Endodermal cell (in vitro differentiated cells): ENCODE data around the gene SETX. TPM values are rescaled to one million over a fixed set of nuclear protein-coding genes. Genes with fewer than 3 reads are reported as not detected.

ENCODE experiments used
- DNase-seq: peaks from one replicate; pipeline ENCODE4 v3.0.0-alpha.2; 2017
- H3K27ac ChIP-seq: 2 replicates; pipeline ENCODE4 v1.5.1; 2013; ENCODE audit warnings: mild to moderate bottlenecking, low read depth, low read length, moderate library complexity
- H3K27me3 ChIP-seq: 2 replicates; pipeline ENCODE4 v1.6.1; 2013; ENCODE audit warnings: mild to moderate bottlenecking, low read length, moderate library complexity; ENCODE audit not compliant: insufficient read depth, control insufficient read depth, poor library complexity, severe bottlenecking
- H3K36me3 ChIP-seq: 2 replicates; pipeline ENCODE4 v1.7.0; 2013; ENCODE audit warnings: mild to moderate bottlenecking, low read length, moderate library complexity; ENCODE audit not compliant: control insufficient read depth, insufficient read depth
- H3K4me1 ChIP-seq: one replicate; pipeline ENCODE4 v1.7.0; 2013; ENCODE audit warnings: low read length; ENCODE audit not compliant: control insufficient read depth, insufficient read depth
- H3K4me3 ChIP-seq: 2 replicates; pipeline ENCODE4 v1.5.1; 2013; ENCODE audit warnings: mild to moderate bottlenecking, low read length, moderate library complexity
- H3K9ac ChIP-seq: 2 replicates; pipeline ENCODE4 v1.6.1; 2013; ENCODE audit warnings: mild to moderate bottlenecking, low read length, moderate library complexity; ENCODE audit not compliant: poor library complexity, severe bottlenecking; ENCODE audit errors: extremely low read depth
- H3K9me3 ChIP-seq: 2 replicates; pipeline ENCODE4 v1.6.1; 2013; ENCODE audit warnings: mild to moderate bottlenecking, low read length, moderate library complexity; ENCODE audit not compliant: control insufficient read depth
- H3K27ac Mint-ChIP-seq: 2 replicates; pipeline ENCODE4 v1.8.0; 2020; ENCODE audit warnings: mixed read lengths
- H3K27me3 Mint-ChIP-seq: 2 replicates; pipeline ENCODE4 v1.8.0; 2021; ENCODE audit warnings: mild to moderate bottlenecking, mixed read lengths; ENCODE audit not compliant: insufficient read depth
- H3K36me3 Mint-ChIP-seq: 2 replicates; pipeline ENCODE4 v1.8.0; 2020; ENCODE audit warnings: low read depth, mixed read lengths
- H3K4me1 Mint-ChIP-seq: 2 replicates; pipeline ENCODE4 v1.8.0; 2020; ENCODE audit warnings: mixed read lengths
- H3K4me3 Mint-ChIP-seq: 2 replicates; pipeline ENCODE4 v1.8.0; 2020; ENCODE audit warnings: mild to moderate bottlenecking, moderate library complexity, mixed read lengths
- H3K9me3 Mint-ChIP-seq: 2 replicates; pipeline ENCODE4 v1.8.0; 2020; ENCODE audit warnings: mild to moderate bottlenecking, mixed read lengths
- CTCF ChIP-seq: fragments of 200-600 bp; sonication (generic); conservative IDR thresholded peaks from 2 replicates; pipeline ENCODE4 v1.5.0; 2021; ENCODE audit warnings: antibody characterized with exemption, mild to moderate bottlenecking
- WGBS, 2 experiments: methylation state at CpG; one replicate each; pipeline versions ENCODE4 v1.1.5 to v1.1.7; 2013; ENCODE audit warnings: missing lambda C conversion rate in 2 of 2, mixed read lengths in 1 of 2; ENCODE audit not compliant: insufficient coverage in 1 of 2, insufficient read length in 1 of 2; 5-methylcytosine and 5-hydroxymethylcytosine counted together
- total RNA-seq, 2 donors: library from RNA; stranded (reverse); fragmentation: NEBNext Ultra II Directional in 1 of 2; extraction: Animal tissue kit (Norgen Biotek cat#: 25700) in 1 of 2; gene quantifications; 2 replicates in 1 of 2; 3 replicates in 1 of 2; pipeline ENCODE4 v1.2.1, GENCODE V29; 2021

Gene SETX
- total RNA-seq, 2 donors from 2014 or later, result 40.0 to 53.3 TPM

DNA sequence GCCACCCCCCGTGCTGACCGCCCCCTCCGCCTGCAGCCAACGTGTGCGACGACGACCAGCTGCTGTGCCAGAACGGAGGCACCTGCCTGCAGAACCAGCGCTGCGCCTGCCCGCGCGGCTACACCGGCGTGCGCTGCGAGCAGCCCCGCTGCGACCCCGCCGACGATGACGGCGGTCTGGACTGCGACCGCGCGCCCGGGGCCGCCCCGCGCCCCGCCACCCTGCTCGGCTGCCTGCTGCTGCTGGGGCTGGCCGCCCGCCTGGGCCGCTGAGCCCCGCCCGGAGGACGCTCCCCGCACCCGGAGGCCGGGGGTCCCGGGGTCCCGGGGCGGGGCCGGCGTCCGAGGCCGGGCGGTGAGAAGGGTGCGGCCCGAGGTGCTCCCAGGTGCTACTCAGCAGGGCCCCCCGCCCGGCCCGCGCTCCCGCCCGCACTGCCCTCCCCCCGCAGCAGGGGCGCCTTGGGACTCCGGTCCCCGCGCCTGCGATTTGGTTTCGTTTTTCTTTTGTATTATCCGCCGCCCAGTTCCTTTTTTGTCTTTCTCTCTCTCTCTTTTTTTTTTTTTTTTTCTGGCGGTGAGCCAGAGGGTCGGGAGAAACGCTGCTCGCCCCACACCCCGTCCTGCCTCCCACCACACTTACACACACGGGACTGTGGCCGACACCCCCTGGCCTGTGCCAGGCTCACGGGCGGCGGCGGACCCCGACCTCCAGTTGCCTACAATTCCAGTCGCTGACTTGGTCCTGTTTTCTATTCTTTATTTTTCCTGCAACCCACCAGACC lies 112.8 kb downstream of the SETX start:
- peaks cover 53% of the 10 kb centered on the region for H3K27me3 ChIP-seq
- 1 to 2% methylated on average over 33 to 80 of the region's 81 CpGs for WGBS, 2 experiments

GRCh38 chr9:132241483-132241839 lies 113.3 kb downstream of the SETX start:
- Histone ChIP-seq H3K9ac (no peak overlapping the region), H3K27ac (no peak overlapping the region), H3K27me3 (peaks cover 53% of the 10 kb centered on the region), H3K4me3 (peak overlapping the region; percentile 69), H3K9me3 (no peaks in the 10 kb centered on the region), H3K4me1 (no peaks in the 10 kb centered on the region), H3K36me3 (no peaks in the 10 kb centered on the region)
- no peak for DNase-seq
- peak overlapping the region; percentile 70 for H3K4me3 Mint-ChIP-seq
- WGBS, 2 experiments, result 1 to 3% methylated on average over 8 to 33 of the region's 33 CpGs
- no peaks in the 10 kb centered on the region for H3K9me3 Mint-ChIP-seq
- peak overlapping the region; percentile 90 for H3K27ac Mint-ChIP-seq
- no peaks in the 10 kb centered on the region for H3K36me3 Mint-ChIP-seq
- no peaks in the 10 kb centered on the region for H3K4me1 Mint-ChIP-seq
- H3K27me3 Mint-ChIP-seq, result peaks cover 48% of the 10 kb centered on the region
- no peak for TF ChIP-seq CTCF

More for the DNA sequence above, 112.8 kb downstream of the SETX start:
- peak overlapping the region; percentile 23 for H3K27ac Mint-ChIP-seq
- H3K4me3 ChIP-seq, result peak overlapping the region; percentile 79
- no peak for TF ChIP-seq CTCF
- H3K4me1 ChIP-seq, result no peaks in the 10 kb centered on the region
- H3K4me1 Mint-ChIP-seq, result no peaks in the 10 kb centered on the region
- H3K9me3 Mint-ChIP-seq, result no peaks in the 10 kb centered on the region
- peak overlapping the region; percentile 70 for H3K4me3 Mint-ChIP-seq
- peak overlapping the region; percentile 5 for H3K9ac ChIP-seq
- H3K36me3 ChIP-seq, result no peaks in the 10 kb centered on the region
- no peak overlapping the region for H3K27ac ChIP-seq
- H3K9me3 ChIP-seq, result no peaks in the 10 kb centered on the region
- peaks cover 43% of the 10 kb centered on the region for H3K27me3 Mint-ChIP-seq
- DNase-seq, result no peak
- H3K36me3 Mint-ChIP-seq, result no peaks in the 10 kb centered on the region

- Histone ChIP-seq H3K4me3 (peak overlapping the region; percentile 69), H3K27ac (no peak overlapping the region), H3K9ac (no peak overlapping the region), H3K4me1 (no peaks in the 10 kb centered on the region), H3K36me3 (no peaks in the 10 kb centered on the region), H3K9me3 (no peaks in the 10 kb centered on the region), H3K27me3 (peaks cover 53% of the 10 kb centered on the region)
- H3K4me3 Mint-ChIP-seq, result peak overlapping the region; percentile 70
- WGBS, 2 experiments, result 2 to 6% methylated on average over 11 to 63 of the region's 63 CpGs
- H3K9me3 Mint-ChIP-seq, result no peaks in the 10 kb centered on the region
- DNase-seq, result peak; percentile 100
- peak overlapping the region; percentile 90 for H3K27ac Mint-ChIP-seq
- H3K4me1 Mint-ChIP-seq, result no peaks in the 10 kb centered on the region
- H3K27me3 Mint-ChIP-seq, result peaks cover 49% of the 10 kb centered on the region
- no peaks in the 10 kb centered on the region for H3K36me3 Mint-ChIP-seq
- TF ChIP-seq CTCF, result no peak
These were observed 113.8 kb downstream of the SETX start for GRCh38 chr9:132240841-132241482.
